GM21528 (cell line): ENCODE data around the gene BORCS8.
"Not testable (repeated sequence)": the region's sequence is repeated elsewhere in the genome, so short reads cannot be mapped to it uniquely, and the experiment has no call there.

ENCODE experiments used
- ATAC-seq: cut with Tn5 transposase; IDR thresholded peaks from one replicate; pipeline ENCODE4 v1.9.1; 2021; ENCODE audit warnings: mild to moderate bottlenecking, moderate library complexity; ENCODE audit not compliant: unreplicated experiment, low FRiP score

The BORCS8 gene

GRCh38 chr19:19154768-19155494, 37.0 kb downstream of the BORCS8 start:
- no peak for ATAC-seq

GRCh38 chr19:19152668-19153384, 39.1 kb downstream of the BORCS8 start:
- ATAC-seq, result no peak

GRCh38 chr19:19151418-19151817, 40.5 kb downstream of the BORCS8 start:
- ATAC-seq, result no peak

- ATAC-seq, result no peak
Measured at GRCh38 chr19:19149435-19149834, 42.5 kb downstream of the BORCS8 start.

GRCh38 chr19:19148504-19148903, 43.4 kb downstream of the BORCS8 start:
- ATAC-seq, result not testable (repeated sequence)

- no peak for ATAC-seq
Measured at GRCh38 chr19:19147344-19147743, 44.6 kb downstream of the BORCS8 start.

GRCh38 chr19:19146865-19147264, 45.1 kb downstream of the BORCS8 start:
- no peak for ATAC-seq

- no peak for ATAC-seq
Measured at GRCh38 chr19:19145684-19146608, 46.0 kb downstream of the BORCS8 start.

- ATAC-seq, result no peak
Measured at GRCh38 chr19:19145281-19145680, 46.7 kb downstream of the BORCS8 start.

GRCh38 chr19:19142347-19142746, 49.6 kb downstream of the BORCS8 start:
- ATAC-seq, result no peak

GRCh38 chr19:19140476-19140875, 51.5 kb downstream of the BORCS8 start:
- ATAC-seq, result no peak

GRCh38 chr19:19139876-19140229, 52.1 kb downstream of the BORCS8 start:
- no peak for ATAC-seq

- ATAC-seq, result peak; percentile 94
Measured at GRCh38 chr19:19138109-19138981, 53.6 kb downstream of the BORCS8 start, which contains the start of gene TMEM161A. TMEM161A (minus strand) TSS chr19:19138478; CDS start chr19:19138428, 50 bp downstream.

GRCh38 chr19:19137556-19138108, 54.3 kb downstream of the BORCS8 start:
- no peak for ATAC-seq

- ATAC-seq, result not testable (repeated sequence)
Measured at GRCh38 chr19:19135713-19136112, 56.2 kb downstream of the BORCS8 start.

- no peak for ATAC-seq
Measured at GRCh38 chr19:19134687-19135158, 57.2 kb downstream of the BORCS8 start.

GRCh38 chr19:19133985-19134384, 58.0 kb downstream of the BORCS8 start:
- no peak for ATAC-seq

GRCh38 chr19:19132912-19133311, 59.0 kb downstream of the BORCS8 start:
- ATAC-seq, result no peak

GRCh38 chr19:19131989-19132388, 60.0 kb downstream of the BORCS8 start:
- no peak for ATAC-seq
